ENCODE results near the gene PSAP.

The PSAP gene

DNA sequence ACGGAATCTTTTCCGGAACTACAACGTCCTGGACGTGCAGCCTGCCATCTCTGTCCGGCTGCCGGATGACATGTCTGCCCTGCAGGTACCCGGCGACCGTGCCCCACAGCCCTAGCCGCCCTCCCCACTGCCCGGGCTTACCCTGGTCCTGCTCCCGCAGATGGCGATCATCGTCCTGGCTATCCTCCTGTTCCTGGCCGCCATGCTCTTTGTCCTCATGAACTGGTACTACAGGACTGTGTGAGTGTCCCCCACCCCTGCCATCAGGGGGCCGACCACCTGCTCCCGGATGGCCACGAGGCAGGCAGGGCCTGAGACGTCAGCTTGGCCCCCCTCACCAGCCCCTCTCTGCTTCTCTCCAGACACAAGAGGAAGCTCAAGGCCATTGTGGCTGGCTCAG is 39.7 kb downstream of the PSAP start:
- no peak for DNase-seq (ENCODE audit: low read depth)
- H3K4me3 ChIP-seq (ENCODE audit: low read depth, low read length): no peak overlapping the region
- TF ChIP-seq, protein P1, sequence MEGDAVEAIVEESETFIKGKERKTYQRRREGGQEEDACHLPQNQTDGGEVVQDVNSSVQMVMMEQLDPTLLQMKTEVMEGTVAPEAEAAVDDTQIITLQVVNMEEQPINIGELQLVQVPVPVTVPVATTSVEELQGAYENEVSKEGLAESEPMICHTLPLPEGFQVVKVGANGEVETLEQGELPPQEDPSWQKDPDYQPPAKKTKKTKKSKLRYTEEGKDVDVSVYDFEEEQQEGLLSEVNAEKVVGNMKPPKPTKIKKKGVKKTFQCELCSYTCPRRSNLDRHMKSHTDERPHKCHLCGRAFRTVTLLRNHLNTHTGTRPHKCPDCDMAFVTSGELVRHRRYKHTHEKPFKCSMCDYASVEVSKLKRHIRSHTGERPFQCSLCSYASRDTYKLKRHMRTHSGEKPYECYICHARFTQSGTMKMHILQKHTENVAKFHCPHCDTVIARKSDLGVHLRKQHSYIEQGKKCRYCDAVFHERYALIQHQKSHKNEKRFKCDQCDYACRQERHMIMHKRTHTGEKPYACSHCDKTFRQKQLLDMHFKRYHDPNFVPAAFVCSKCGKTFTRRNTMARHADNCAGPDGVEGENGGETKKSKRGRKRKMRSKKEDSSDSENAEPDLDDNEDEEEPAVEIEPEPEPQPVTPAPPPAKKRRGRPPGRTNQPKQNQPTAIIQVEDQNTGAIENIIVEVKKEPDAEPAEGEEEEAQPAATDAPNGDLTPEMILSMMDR (IDR thresholded peaks at IDR 0.05; ENCODE audit: control insufficient read depth, extremely low read depth, insufficient read depth): no peak

DNA sequence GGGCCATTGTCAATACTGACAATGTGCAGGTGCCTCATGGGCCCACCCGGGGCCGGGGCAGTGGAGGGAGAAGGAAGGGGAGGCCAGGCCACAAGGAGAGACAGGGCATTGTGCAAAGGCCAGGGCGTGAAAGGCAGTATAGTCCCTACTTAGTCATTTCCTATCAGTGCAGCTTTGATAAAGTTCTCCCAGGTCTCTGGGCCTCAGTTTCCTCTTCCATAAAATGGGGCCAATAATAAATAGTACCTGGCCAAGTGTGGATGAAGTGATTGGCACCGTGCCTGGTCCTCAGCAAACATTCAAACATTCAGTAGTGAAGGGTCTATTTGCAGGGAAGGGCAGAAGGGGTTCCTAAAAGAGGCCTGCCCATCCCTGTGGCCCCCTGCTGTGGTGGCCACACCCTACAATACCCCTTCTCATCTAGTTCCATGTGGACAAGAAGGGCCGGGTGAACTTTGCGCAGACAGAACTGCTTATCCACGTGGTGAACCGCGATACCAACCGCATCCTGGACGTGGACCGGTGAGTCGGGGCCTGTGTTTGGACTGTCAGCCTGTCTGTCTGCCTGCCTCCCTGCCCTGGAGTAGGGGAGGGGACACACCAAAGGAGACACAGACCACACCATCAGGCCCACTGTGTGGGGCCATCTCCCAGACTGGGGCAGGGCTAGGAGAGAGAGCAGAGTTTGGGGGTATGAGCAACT is 40.9 kb downstream of the PSAP start:
- TF ChIP-seq, protein P1 (IDR thresholded peaks at IDR 0.05; ENCODE audit: control insufficient read depth, extremely low read depth, insufficient read depth): no peak
- no peak for DNase-seq (ENCODE audit: low read depth)
- no peak overlapping the region for H3K4me3 ChIP-seq (ENCODE audit: low read depth, low read length)

DNA sequence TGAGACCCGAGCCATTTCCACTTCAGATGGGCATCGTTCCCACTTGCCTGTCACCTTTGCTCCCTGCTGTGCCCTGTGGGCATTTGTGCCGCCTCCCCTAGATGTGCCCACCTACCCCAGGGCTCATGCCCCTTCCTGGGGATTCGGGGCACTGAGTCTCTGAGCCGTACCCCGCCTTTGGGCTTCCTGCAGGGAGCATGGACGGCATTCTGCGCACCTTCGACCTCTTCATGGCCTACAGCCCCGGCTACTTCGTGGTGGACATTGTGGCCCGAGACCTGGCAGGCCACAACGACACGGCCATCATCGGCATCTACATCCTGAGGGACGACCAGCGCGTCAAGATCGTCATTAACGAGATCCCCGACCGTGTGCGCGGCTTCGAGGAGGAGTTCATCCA is 41.4 kb downstream of the PSAP start:
- TF ChIP-seq, protein P1 (IDR thresholded peaks at IDR 0.05; ENCODE audit: control insufficient read depth, extremely low read depth, insufficient read depth): no peak
- H3K4me3 ChIP-seq (ENCODE audit: low read depth, low read length): no peak overlapping the region
- no peak for DNase-seq (ENCODE audit: low read depth)

DNA sequence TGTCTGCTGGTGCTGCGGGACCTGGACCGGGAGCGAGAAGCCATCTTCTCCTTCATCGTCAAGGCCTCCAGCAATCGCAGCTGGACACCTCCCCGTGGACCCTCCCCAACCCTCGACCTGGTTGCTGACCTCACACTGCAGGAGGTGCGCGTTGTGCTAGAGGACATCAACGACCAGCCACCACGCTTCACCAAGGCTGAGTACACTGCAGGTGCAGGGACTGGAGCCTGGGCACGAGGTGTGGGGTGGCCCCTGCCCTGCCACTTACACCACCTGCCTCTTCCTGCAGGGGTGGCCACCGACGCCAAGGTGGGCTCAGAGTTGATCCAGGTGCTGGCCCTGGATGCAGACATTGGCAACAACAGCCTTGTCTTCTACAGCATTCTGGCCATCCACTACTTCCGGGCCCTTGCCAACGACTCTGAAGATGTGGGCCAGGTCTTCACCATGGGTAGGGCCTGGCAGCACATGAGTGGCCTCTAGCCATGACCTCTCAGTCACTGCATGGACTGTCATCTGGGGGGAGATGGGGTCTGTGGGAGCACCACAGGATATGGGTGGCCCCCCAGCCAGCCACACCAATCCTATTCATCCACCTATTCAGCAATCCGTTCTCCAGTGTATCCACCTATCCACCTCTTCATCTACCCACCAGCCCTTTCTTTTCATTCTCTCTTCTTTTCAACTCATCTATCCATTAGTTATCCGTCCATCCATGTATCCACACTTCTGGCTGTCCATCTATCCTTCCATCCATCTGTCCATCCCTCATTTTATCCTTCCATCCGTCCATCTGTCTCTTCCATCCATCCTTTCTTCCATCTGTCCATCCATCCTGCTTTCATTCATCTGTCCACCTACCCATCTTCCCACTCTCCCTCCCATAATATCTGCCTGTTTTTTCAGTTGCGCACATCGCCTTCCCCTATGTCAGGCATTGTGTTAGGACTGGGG is 43.2 kb downstream of the PSAP start:
- no peak overlapping the region for H3K4me3 ChIP-seq (ENCODE audit: low read depth, low read length)
- TF ChIP-seq, protein P1 (IDR thresholded peaks at IDR 0.05; ENCODE audit: control insufficient read depth, extremely low read depth, insufficient read depth): no peak
- DNase-seq (ENCODE audit: low read depth): no peak

DNA sequence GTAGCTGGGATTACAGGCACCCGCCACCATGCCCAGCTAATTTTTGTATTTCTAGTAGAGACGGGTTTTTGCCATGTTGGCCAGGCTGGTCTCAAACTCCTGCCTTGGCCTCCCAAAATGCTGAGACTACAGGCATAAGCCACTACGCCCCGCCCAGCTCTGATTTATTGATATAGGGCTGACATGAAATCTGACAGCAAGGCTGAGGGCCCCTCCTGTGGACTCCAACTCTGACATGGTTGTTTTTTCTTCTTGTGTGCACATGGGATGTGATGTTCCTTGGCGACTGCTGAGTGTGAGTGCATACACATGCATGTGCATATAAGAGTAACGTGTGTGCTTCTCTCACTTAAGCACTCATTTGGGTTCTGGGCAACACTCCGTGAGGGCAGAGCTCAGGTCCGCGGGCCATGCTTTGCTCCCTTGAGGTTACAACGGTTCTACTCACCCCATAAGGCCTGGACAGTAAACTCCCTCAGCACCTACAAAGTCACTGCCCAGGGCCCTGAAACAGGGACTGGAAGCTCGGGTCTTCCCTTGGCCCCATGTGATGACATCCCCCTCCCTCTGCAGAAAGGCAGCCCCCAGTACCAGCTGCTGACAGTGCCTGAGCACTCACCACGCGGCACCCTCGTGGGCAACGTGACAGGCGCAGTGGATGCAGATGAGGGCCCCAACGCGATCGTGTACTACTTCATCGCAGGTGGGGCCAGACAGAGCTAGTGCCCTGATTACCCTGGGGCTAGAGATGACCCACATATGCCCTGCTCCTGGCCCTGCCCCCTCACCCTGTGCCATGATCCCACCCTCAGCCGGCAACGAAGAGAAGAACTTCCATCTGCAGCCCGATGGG is 44.1 kb downstream of the PSAP start:
- DNase-seq (ENCODE audit: low read depth): no peak
- TF ChIP-seq, protein P1 (IDR thresholded peaks at IDR 0.05; ENCODE audit: control insufficient read depth, extremely low read depth, insufficient read depth): no peak
- H3K4me3 ChIP-seq (ENCODE audit: low read depth, low read length): no peak overlapping the region
